GM21737 (cell line): ENCODE data around the gene KIF26A.

ENCODE experiments used
- ATAC-seq: cut with Tn5 transposase; IDR thresholded peaks from one replicate; pipeline ENCODE4 v1.9.1; 2021; ENCODE audit warnings: mild to moderate bottlenecking, moderate library complexity; ENCODE audit not compliant: unreplicated experiment

The KIF26A gene

DNA sequence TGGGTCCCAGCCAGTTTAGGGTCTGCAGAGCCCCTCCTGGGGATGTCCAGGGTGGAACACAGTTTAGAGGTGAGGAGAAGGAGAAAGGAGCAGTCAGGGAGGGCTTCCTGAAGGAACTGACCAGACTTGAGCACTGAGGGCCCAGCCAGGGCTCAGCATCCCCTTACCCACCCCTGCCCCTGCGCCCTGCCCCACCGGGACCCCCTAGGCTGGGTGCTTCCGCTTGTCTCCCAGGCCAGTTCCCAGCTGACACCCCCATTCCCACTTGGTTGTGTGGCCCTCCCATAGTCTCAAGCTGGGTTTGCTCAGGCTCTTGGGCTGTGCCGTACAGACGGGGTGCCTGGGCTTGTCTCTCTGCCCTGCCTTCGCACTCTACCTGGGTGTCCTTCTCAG lies 26.3 kb upstream of the KIF26A start:
- no peak for ATAC-seq

DNA sequence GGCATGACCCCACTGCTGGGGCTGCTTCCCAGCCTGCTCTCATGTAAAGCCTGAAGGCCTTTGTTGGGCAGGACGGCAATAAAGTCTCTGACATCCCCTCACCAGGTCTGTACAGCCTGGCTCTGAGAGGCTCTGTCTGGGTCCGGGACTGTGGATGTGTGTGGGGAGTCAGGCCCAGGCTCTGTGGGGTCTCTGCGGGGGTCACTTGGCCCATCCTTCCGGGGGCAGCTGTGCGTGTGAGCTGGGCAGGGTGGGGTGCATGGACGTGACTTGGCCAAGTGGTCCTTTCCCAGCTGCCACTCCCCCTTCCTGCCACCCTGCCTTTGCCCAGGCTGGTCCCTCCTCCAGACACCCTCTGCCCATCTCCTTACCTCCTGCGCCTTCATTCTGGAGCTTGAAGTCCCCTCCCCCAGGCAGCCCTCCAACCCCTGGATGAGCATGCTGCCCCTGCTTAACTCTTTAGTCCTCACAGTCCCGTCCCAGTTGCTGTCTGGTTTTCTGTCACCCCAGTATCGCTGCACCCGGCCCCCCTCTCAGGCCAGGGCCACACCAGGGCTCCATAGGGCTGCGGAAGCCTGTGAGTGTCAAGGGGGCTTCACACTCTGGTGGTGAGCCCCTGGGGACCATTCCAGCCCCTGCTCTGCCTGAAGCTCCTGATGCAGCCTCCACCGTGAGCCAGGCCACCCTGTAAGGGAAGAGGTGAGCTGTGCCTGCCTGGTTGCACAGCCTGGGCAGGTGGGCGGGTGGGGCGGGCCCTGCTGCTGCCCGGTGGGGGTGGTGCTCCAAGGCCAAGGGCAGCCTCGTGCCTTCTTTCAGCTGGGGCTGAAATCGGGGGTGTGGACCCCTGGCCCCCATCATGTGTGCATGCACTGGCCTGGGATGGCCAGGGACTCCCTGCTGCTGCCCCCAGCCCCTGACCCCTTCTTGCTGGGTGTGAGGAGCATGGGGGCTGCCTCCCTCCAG lies 25.5 kb upstream of the KIF26A start:
- ATAC-seq: no peak

DNA sequence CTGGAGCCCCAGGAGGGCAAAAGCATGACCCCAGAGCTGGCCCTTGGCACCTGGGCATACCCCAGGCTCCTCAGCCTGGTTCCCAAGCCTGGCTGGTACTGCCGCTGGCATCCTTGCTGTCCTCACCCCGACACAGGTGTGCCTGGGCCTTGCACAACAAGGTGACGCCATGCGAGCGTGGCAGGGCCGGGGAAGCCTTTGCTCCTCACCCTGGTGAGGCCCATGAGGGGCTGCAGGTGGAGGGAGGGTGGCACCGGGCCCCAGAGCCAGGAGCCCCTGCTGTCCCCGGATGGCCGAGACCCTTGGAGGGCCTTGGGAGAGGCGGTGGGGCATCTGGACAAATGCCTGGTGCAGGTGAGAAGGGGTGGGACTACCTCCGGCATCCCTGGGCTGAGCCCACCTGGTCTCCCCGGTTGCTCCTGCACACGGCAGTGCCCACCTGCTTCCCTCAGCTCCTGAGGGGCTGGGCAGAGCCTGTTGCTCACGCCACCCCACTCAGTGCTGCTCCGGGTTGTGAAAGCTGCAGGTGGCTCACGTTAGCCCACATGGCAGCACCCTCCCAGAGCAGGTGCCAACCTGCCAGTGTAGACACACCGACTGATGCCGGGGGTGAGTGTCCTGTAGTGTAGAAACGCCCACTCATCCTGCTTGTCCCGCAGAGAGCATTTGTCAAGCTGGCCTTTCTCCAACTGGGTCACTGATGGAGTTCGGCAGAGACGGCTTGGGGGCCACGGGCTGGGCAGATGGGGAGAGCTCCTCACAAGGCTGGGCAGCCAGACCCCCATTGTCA lies 24.6 kb upstream of the KIF26A start:
- ATAC-seq: no peak

DNA sequence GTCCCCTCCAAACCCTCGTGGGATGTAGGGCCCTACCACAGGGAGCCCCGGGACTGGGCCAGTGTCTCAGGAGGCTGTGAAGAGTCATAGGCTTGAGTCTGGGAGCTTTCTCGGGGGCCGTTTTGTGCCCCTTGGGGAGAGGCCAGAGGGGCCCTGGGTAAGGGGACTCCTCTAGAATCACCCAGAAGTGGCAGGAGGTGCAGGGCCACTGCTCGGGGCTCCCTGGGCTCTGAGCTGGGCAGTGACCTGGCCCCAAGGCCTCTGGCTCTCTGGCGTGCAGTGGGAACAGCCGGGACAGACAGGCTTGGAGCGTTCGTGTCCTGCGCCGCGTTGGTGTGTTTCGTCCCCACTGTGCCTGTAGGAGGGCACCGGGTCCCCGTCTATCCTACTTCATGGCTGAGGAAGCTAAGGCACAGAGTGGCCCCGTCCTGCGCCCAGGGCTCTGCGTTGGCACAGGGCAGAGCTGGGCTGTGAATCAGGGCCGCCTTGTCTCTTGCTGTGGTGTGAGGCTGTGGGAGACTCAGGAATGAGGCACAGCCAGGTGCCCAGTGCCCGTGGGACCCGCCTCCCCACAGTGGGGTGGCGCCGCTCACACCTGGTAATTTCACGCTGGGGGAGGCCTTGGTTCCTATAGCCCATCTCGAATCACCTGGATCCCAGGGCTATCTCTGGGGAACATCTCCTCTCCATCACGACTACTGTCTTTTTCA lies 23.8 kb upstream of the KIF26A start:
- ATAC-seq: no peak

DNA sequence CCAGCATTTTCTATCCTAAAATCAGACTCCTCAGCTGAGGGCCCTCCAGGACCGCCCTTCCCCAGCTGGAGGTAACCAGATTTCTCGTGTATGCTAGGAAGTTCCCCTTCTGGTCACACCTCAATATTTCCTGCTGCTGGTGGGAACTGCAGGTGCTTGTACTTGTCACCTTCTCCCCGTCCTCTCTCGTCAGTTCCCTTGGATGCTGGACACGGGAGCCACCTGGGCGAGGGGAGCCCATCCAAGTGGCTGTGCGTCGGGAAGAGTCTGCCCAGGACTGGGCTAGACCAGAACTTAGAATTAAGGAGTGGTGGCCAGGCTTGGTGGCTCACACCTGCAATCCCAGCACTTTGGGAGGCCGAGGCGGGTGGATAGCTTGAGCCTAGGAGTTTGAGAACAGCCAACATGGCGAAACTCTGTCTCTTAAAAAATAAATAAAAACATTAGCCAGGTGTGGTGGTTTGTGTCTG lies 23.2 kb upstream of the KIF26A start:
- no peak for ATAC-seq

DNA sequence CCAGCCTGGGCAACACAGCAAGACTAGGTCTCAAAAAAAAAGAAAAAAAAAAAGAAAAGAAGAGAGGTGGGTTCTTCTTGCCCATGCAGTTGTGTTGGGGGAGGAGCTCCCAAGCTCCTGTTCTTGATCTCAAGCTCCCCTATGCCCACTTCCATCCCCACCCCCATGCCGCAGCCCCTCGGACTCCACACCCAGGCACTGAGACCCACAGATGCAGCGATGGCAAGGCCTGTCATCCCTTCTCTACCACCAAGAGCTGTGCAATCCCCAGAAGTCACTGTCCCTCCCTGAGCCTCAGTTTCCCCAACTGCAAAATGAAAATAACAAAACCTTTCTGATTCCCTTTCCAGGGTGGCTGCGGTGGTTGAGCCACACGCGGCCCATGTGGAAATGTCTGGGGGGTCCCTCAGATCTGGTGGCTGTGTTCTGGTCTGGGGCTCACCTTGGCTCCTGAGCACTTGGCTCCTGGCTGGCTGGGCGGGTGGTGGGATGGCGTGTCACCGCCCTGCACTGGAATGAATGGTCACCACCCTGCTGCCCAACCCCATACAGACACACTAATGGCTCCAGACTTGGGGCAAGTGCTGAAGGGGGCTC lies 22.6 kb upstream of the KIF26A start:
- no peak for ATAC-seq

DNA sequence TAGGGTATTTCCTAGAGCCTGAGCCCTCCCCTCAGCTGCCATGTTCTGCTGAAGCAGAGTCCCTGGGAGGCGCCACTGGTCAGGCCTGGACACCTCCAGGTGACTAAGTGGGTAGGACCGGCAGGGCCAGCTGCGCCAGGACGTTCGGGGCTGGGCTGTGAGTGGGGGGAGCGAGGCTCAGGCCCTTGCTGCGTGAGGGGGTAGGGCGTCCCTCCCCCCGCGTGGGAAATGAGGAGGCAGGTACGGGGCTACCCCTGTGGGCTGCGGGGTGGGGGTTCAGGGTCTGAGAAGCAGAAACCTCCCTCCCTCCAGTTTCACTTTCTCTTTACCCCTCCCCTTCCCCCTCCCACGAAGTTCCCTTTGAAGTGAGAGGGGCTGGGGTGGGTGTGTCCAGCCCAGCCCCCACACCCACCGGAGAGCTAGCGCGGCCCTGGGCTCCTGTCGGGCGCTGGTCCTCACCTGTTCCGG lies 22.1 kb upstream of the KIF26A start:
- ATAC-seq: no peak

DNA sequence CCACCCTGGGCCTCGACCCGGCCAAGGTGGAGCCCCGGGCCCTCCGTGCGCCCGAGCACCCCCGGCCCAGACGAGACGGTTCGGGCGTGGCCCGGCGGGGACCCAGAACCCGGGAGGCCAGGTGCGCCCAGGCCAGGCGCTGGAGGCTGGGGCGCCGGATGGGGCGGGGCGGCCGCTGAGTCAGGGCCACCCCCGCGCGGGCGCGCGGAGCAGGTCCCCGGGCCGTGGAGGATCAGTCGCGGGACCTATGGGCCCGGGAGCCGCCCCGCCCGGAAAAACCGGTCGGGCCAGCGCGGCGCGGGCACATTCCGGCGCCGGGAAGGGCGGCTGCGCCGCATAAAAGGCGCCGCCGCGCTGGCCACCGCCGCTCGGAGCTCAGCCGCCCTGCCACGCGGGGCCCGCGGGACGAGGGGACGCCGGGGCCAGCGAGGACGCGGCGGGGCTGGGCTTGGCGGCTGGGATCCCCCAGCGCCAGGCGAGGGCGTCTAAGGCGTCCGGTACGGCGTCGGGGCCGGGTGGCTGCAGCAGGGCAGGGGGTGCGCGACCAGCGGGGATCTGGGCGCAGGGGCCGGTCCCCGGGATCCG lies 21.5 kb upstream of the KIF26A start:
- ATAC-seq: no peak

DNA sequence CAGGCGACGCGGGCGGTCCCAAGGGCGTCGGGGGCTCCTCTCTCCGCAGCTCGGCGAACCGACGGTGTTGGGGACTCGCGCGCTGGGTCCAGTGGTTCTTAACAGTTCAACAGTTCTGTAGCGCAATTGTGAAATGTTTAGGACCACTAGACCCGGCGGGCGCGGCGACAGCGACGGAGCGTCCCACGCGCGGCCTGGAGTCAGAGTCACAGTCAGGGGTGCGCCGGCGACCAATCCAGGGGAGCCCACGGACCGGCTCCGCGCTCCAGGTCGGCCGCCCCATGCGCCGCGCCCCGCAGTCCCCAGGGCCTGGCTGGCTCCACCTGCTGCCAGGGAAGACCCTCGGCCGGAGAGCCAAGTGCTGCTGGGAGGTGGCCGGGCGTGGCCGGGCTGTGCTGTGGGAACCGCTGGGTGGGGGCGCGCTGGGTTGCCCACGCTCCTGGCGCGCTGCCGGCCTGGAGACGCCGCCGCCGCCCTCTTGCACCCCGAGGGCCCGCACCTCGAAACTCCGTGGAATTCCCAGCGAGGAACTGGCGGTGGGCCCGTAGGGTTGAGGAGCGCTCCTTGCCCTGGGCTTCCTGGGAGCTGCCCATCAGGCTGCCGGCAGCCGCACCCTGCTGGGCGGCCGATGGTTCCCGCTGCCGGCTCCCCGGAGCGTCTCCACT lies 20.9 kb upstream of the KIF26A start:
- no peak for ATAC-seq

DNA sequence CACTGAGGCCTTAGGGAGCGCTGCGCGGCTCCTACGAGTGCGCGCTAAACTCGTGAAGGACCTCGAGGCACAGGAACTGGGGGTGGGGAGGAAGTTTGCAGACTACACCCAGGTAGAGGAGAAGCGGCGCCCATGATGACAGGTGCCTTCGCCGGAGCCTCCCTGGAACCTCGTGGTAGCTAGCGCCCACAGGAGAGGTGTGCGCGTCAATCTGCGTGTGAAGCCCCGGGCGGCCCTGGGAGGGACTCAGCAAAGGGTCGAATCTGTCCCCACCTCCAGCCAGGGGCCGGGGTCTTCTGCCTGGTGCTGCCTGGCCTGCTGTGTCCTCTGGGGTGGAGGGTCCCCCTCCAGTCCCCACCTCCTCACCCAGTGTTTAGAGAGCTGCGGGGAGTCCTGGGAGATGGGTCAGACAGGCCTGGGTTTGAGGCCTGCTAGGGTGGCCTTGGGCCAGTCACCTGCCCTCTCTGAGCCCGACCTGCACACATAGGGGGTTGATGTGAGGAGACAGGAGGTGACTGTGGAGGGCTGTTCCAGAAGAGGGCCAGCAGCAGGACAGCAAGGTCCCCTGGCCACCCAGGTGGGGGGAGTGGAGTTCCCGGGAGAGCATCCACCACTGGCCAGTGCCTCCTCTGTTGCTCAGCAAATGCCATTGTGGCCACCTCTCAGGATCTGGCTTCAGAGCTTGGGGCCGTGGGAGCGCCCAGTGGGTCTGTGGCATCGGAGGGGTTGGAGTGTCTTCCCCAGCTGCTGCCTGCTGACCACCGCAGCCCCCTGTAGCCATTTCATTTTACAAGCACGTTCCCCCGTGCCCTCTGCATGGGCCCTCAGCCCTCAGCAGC lies 20.2 kb upstream of the KIF26A start:
- ATAC-seq: no peak

DNA sequence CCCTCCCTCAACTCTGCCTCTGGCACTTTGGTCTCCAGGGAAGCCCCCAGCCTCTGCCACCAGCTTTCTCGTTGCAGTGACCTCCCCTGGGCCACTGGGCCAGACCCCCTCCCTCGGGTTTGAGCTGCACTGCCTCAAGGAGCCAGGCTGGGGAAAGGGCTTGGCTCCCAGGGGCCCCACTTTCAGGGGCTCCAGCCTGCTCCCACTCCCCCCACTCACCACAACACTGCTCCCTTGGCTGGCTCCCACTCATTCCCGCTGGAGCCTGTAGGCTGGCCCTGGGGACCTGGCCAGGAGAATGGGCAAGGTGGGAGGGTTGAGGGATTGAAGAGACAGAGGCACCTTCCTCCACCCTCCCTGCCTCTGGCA lies 19.3 kb upstream of the KIF26A start:
- ATAC-seq: no peak

DNA sequence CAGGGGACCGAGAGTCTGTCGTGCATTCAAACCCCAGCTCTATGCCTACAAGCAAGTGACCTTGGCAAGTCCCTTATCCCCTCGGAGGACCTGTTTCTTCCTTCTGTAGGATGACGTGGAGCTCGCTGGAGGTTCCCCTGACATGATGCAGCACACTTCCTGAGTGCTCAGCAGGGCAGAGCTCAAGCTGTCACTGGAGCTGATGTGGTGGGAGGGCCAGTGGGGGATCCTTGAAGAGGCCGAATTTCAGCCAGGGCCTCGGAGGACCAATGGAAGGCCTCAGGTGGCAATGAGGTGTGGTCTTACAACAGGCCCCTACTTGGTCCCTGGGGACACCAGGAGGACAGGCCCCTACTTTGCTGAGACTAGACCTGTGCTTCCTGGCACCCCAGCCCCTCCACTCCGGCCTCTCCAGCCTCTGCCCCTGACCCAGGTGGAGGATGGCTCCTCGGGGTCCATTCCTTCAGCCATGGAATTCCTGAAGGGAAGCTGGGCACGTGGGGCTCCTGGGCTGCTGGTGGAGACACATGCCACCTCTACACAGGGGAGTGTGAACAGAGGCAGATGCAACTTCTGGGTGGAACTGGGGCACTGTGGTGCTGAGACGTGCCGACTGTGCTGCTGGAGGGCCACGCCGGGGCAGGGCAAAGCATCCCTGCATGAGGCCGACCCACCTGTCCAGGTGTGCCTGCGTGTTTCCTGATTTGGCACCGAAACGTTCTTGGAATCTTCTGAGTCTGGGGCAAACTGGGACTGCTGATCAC lies 18.7 kb upstream of the KIF26A start:
- no peak for ATAC-seq

DNA sequence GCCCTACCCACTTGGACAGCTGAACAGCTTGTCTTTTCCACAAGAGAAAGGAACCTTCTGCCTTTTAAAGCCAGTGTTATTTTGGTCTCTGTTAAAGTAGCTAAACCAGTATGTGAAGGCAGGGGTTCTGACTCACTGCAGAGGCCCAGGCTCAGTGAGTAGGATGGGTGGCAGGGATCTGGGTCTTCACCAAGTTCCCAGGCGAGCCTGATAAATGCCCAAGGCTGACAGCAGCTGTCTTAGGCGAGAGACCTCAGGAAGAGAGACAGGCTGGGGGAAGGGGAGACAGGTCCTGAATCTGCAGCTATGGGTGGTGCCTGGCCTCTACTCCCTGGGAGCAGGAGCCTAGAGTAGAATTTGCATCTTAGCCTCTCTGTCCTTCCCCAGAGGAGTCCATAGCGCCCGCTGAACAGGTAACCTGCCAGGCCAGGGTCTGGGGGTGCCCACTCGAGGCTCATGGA lies 18.1 kb upstream of the KIF26A start:
- ATAC-seq: no peak

DNA sequence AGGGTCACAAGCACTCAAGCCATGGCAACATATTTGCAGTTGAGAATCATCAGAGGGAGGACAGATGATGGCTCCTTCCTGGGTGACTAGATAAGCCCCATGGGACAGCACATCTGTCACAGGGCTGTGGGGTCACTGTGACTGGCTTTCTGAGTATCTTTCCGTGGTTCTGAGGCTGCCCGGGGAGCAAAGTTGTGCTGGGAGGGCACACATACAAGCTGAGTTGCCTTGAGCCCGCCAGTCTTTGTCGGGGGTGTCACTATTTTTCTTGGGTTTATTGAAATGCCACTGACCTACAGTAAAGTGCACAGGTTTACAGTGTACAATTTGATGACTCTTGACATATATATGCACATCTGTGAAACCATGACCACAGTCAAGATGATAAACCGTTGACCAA lies 17.2 kb upstream of the KIF26A start:
- ATAC-seq: no peak

DNA sequence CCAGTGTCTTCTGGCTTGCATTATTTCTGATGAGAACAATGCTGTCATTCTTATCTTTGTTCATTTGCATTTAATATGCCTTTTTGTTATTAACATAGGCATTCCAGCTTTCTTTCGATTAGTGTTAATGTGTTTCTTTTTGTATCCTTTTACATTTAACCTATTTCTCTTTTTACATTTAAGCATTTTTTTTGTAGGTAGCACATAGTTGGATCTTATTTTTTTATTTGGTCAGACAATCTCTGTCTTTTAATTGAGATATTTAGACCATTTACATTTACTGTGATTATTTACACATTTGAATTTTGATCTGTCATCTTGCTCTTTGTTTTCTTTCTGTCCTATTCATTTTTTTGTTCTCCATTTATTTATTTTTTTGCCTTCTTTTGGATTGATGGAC lies 14.5 kb upstream of the KIF26A start:
- ATAC-seq: no peak

DNA sequence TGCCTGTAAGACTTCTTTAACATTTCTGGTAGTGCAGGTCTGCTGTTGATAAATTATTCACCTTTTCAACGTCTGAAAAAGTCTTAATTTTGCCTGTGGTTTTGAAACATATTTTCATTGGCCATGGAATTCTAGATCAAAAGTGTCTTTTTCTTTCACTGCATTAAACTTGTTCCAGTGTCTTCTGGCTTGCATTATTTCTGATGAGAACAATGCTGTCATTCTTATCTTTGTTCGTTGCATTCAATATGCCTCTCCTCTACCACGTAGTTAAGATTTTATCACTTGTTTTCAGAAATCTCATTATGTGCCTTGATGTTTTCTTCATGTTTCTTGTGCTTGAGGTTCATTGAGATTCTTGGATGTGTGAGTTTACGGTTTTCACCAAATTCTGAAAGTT lies 13.4 kb upstream of the KIF26A start:
- ATAC-seq: no peak

DNA sequence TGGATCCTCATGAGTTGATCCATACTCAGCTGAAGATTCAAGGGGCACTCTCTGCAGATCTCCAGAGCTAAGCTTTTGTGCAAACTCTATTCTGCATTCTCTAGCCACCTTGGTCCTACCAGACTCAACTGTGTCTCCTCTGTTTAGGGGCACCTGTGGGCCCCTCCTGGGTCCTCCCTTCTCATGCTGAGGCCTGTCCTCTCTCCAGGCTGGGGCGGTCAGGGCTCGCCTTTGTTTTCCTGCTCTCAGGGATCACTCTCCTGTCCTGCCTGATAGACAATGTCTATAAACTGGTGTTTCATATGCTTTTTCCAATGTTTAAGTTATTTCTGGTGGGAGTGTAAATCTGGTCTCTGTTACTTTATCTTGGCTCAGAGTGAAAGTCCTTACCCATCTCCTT lies 11.6 kb upstream of the KIF26A start:
- no peak for ATAC-seq

DNA sequence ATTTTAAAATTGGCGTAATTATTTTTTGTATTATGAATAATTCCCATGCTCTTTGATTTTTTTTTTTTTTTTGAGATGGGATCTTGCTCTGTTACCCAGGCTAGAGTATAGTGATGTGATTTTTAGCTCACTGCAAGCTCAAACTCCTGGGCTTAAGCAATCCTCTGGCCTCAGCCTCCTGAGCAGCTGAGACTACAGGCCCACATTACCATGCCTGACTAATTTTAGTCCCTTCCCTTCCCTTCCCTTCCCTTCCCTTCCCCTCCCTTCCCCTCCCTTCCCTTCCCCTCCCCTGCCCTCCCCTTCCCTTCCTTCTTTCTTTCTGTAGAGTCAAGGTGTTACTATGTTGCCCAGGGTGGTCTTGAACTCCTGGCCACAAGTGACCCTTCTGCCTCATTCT lies 9.4 kb upstream of the KIF26A start:
- ATAC-seq: no peak
